GM10266 (cell line): ENCODE measurements around the gene TMEM218.

Experiments
- DNase-seq: peaks from one replicate; pipeline ENCODE4 v3.0.0; 2012; ENCODE audit errors: extremely low spot score
- TF ChIP-seq, protein P1 (sequence below): IDR thresholded peaks from 2 replicates; pipeline ENCODE4 v1.5.1; 2012; ENCODE audit warnings: mild to moderate bottlenecking, low read depth; ENCODE audit not compliant: control insufficient read depth, insufficient read depth; ENCODE audit errors: missing control alignments

The TMEM218 gene

DNA sequence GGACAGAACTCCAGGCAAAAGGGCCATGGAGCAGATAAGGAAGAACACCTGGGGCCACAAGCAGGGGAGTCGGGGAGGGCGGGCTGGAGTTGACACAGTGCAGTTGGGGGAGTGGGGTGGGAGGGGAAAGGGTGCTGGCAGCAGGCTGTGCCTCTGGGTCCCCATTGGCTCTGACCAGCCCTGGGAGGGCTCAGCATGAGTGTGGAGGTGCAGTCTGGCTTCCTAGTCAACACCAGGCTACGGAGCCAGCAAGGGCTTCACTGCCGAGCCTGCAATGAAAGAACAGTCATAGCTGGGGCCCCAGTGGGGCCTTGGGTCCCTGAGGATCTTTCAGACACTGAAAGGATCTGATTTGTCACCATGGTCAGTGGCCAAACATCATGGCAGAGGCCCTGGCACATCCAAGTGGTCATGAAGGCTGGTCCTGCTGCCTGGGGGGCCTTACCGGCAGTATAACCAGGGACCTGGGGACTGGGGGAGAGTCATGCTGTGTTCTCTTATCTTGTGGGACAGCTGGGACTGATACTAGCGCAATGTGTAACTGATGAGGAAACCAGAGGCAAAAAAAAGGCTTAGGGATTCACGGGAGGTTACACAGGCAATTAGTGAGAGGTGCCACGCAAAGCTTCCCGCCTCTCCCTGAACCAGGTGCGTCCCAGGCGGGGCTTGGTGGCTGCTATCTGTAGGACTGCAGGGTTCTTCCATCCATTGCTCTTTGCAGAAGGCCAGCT lies 36.8 kb downstream of the TMEM218 start:
- no peak for DNase-seq
- TF ChIP-seq, protein P1, sequence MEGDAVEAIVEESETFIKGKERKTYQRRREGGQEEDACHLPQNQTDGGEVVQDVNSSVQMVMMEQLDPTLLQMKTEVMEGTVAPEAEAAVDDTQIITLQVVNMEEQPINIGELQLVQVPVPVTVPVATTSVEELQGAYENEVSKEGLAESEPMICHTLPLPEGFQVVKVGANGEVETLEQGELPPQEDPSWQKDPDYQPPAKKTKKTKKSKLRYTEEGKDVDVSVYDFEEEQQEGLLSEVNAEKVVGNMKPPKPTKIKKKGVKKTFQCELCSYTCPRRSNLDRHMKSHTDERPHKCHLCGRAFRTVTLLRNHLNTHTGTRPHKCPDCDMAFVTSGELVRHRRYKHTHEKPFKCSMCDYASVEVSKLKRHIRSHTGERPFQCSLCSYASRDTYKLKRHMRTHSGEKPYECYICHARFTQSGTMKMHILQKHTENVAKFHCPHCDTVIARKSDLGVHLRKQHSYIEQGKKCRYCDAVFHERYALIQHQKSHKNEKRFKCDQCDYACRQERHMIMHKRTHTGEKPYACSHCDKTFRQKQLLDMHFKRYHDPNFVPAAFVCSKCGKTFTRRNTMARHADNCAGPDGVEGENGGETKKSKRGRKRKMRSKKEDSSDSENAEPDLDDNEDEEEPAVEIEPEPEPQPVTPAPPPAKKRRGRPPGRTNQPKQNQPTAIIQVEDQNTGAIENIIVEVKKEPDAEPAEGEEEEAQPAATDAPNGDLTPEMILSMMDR: no peak

- TF ChIP-seq, protein P1: no peak
Measured at GRCh38 chr11:125073616-125074483, 37.6 kb downstream of the TMEM218 start.

GRCh38 chr11:125072961-125073590 lies 38.4 kb downstream of the TMEM218 start:
- no peak for DNase-seq
- TF ChIP-seq, protein P1: no peak

More at GRCh38 chr11:125073616-125074483, 37.6 kb downstream of the TMEM218 start:
- no peak for DNase-seq

GRCh38 chr11:125072218-125072960 lies 39.0 kb downstream of the TMEM218 start:
- DNase-seq: peak; percentile 82

GRCh38 chr11:125071846-125072217 lies 39.6 kb downstream of the TMEM218 start:
- TF ChIP-seq, protein P1: no peak
- no peak for DNase-seq

More at GRCh38 chr11:125072218-125072960, 39.0 kb downstream of the TMEM218 start:
- TF ChIP-seq, protein P1: no peak

DNA sequence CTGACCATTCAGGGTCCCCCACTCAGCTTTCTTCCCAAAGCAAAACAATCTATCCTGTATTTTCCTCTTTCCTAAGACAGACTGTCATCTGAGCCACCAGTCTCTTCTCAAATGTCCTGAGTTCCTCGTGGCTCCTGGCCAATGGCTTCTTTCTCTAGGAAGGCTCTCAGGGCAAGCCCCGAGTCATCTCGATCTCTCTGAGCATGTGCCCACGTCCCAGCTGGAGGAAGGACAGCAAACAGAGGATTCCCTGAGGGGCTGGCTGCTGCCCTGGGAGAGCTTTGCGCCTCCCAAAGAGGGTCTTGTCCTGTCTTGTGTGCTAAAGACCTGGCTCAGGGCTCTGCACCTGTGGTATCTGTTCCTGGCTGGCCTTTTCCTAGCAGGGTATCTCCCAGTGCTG lies 40.0 kb downstream of the TMEM218 start:
- TF ChIP-seq, protein P1: no peak
- DNase-seq: no peak
